Endothelial cell of umbilical vein (primary cell): ENCODE results near the gene PNCK. TPM values are rescaled to one million over a fixed set of nuclear protein-coding genes. Genes with fewer than 3 reads are reported as not detected.

Source experiments
- BruUV-seq: library from RNA; stranded (reverse); fragments of 400-500 nt; replicated peaks from 2 replicates; lab custom pipeline; 2021; lab: Mats Ljungman, UMichigan
- CTCF ChIA-PET: fragments of 300-600, 350-600 bp; sonication (Branson Sonifier 250); formaldehyde crosslinking; loops from one replicate; lab custom pipeline; 2021; ENCODE audit warnings: antibody characterized with exemption, inconsistent platforms; lab: Charles Lee
- POLR2A ChIA-PET: fragments of 300-600, 350-600 bp; sonication (Branson Sonifier 250); formaldehyde crosslinking; loops from one replicate; lab custom pipeline; 2021; ENCODE audit warnings: antibody characterized with exemption, inconsistent platforms; lab: Charles Lee
- DNase-seq: peaks from one replicate; pipeline ENCODE4 v3.0.0-alpha.2; 2011; ENCODE audit warnings: low read depth, low spot score
- FAIRE-seq: peaks from 2 replicates; lab custom pipeline; 2011; peaks lifted over from hg19 to GRCh38; lab: Jason Lieb, UNC
- H2AFZ ChIP-seq: 2 replicates; pipeline ENCODE4 v1.6.0; 2012; ENCODE audit warnings: low read depth, low read length, control low read depth, inconsistent platforms
- H3K27ac ChIP-seq: 2 replicates; pipeline ENCODE4 v1.5.1; 2011; ENCODE audit warnings: low read depth, mild to moderate bottlenecking, control low read depth, low read length, moderate library complexity; ENCODE audit not compliant: insufficient read depth
- H3K27me3 ChIP-seq, 2 experiments: 2 replicates each; pipeline versions ENCODE4 v1.6.0 to v1.6.1; 2011; ENCODE audit warnings: low read length in 2 of 2, mixed read lengths in 1 of 2; ENCODE audit not compliant: control insufficient read depth in 2 of 2, insufficient read depth in 2 of 2
- H3K36me3 ChIP-seq, 2 experiments: 2 replicates in 1 of 2; 3 replicates in 1 of 2; pipeline ENCODE4 v1.5.1; 2011; ENCODE audit warnings: low read length in 2 of 2, mild to moderate bottlenecking in 1 of 2, moderate library complexity in 1 of 2; ENCODE audit not compliant: control insufficient read depth in 2 of 2, insufficient read depth in 2 of 2; ENCODE audit errors: extremely low read depth in 1 of 2
- H3K4me1 ChIP-seq: 3 replicates; pipeline ENCODE4 v1.5.1; 2011; ENCODE audit warnings: mild to moderate bottlenecking, low read length; ENCODE audit not compliant: control insufficient read depth, insufficient read depth; ENCODE audit errors: extremely low read depth
- H3K4me2 ChIP-seq: 2 replicates; pipeline ENCODE4 v1.6.1; 2011; ENCODE audit warnings: low read length, control low read depth, mixed read lengths; ENCODE audit not compliant: insufficient read depth
- H3K4me3 ChIP-seq, 3 experiments: fragments of 200-600 bp in 1 of 3; sonication (generic), shearing (Covaris generic) in 1 of 3; replicated peaks in 1 of 3; 2 replicates each; pipeline ENCODE4 v1.5.1; 2011 to 2016; ENCODE audit warnings: control low read depth in 3 of 3, low read length in 3 of 3, mild to moderate bottlenecking in 2 of 3, inconsistent platforms in 1 of 3, low read depth in 1 of 3, moderate library complexity in 1 of 3; ENCODE audit not compliant: insufficient read depth in 1 of 3
- H3K79me2 ChIP-seq: 2 replicates; pipeline ENCODE4 v1.6.0; 2012; ENCODE audit warnings: low read length, inconsistent platforms; ENCODE audit not compliant: control insufficient read depth, insufficient read depth
- H3K9ac ChIP-seq: replicated peaks from 2 replicates; pipeline ENCODE3; 2011; ENCODE audit warnings: low read length, control low read depth; ENCODE audit not compliant: insufficient read depth; ENCODE audit errors: extremely low read depth
- H3K9me1 ChIP-seq: replicated peaks from 3 replicates; pipeline ENCODE4 v1.6.0; 2011; ENCODE audit warnings: mild to moderate bottlenecking, low read length; ENCODE audit not compliant: control insufficient read depth, insufficient read depth; ENCODE audit errors: extremely low read depth
- H3K9me3 ChIP-seq: replicated peaks from 2 replicates; pipeline ENCODE4 v1.5.1; 2012; ENCODE audit warnings: low read length, inconsistent platforms; ENCODE audit not compliant: control insufficient read depth, insufficient read depth
- H4K20me1 ChIP-seq: replicated peaks from 2 replicates; pipeline ENCODE3; 2011; ENCODE audit warnings: mild to moderate bottlenecking, low read length; ENCODE audit not compliant: control insufficient read depth, insufficient read depth; ENCODE audit errors: extremely low read depth
- CTCF ChIP-seq, 2 donors: IDR thresholded peaks; 1 replicate in 1 of 2; 2 replicates in 1 of 2; pipeline ENCODE4 v1.5.1; 2011; ENCODE audit warnings: low read length in 2 of 2, mild to moderate bottlenecking in 2 of 2, moderate library complexity in 2 of 2, control low read depth in 1 of 2, inconsistent platforms in 1 of 2, low read depth in 1 of 2; ENCODE audit not compliant: insufficient read depth in 1 of 2; ENCODE audit errors: extremely low read depth in 1 of 2
- EZH2 ChIP-seq: IDR thresholded peaks from 2 replicates; pipeline ENCODE4 v1.6.1; 2012; ENCODE audit warnings: borderline replicate concordance, low read depth, mild to moderate bottlenecking, moderate library complexity, low read length, inconsistent platforms; ENCODE audit not compliant: severe bottlenecking
- FOS ChIP-seq: IDR thresholded peaks from 2 replicates; pipeline ENCODE4 v1.6.1; 2011; ENCODE audit warnings: mild to moderate bottlenecking, low read length, moderate library complexity, borderline replicate concordance; ENCODE audit not compliant: insufficient read depth
- GATA2 ChIP-seq: IDR thresholded peaks from 2 replicates; pipeline ENCODE4 v1.7.0; 2011; ENCODE audit warnings: low read depth, mild to moderate bottlenecking, moderate library complexity, mixed read lengths, low read length; ENCODE audit not compliant: insufficient read length, insufficient read depth
- JUN ChIP-seq: IDR thresholded peaks from 2 replicates; pipeline ENCODE4 v1.6.1; 2011; ENCODE audit warnings: borderline replicate concordance, low read depth; ENCODE audit not compliant: insufficient read length, insufficient read depth
- MAX ChIP-seq: IDR thresholded peaks from 2 replicates; pipeline ENCODE4 v1.6.1; 2011; ENCODE audit not compliant: insufficient read depth, insufficient read length
- MYC ChIP-seq: IDR thresholded peaks from one replicate; pipeline ENCODE4 v1.6.1; 2011; ENCODE audit warnings: mild to moderate bottlenecking, low read depth, low read length
- POLR2A ChIP-seq: IDR thresholded peaks from 2 replicates; pipeline ENCODE4 v1.6.1; 2012; ENCODE audit warnings: low read depth, mild to moderate bottlenecking, control low read depth, low read length
- POLR2AphosphoS5 ChIP-seq: IDR thresholded peaks from 2 replicates; pipeline ENCODE4 v1.6.1; 2012; ENCODE audit warnings: low read depth, mild to moderate bottlenecking, control low read depth, low read length, moderate library complexity; ENCODE audit not compliant: insufficient read depth
- dilution Hi-C: fragments of 300-500 bp; cut with MboI; formaldehyde crosslinking; loops from one replicate; pipeline ENCODE4 v1.15.0; 2019; ENCODE audit warnings: low sequenced_read_pairs; ENCODE audit not compliant: extremely low pct_ligation_motif_present
- intact Hi-C: fragments of 100-400 bp; cut with micrococcal nuclease; formaldehyde crosslinking; loops from one replicate; pipeline ENCODE4 v1.10.0; 2022
- polyA plus RNA-seq, 4 experiments: library from polyadenylated mRNA; depleted of rRNA in 3 of 4; stranded (reverse) in 3 of 4; unstranded in 1 of 4; fragments of >200 nt; gene quantifications; 2 replicates each; pipeline versions ENCODE4 v1.2.1 to v1.2.3, GENCODE V29; 2011 to 2012; ENCODE audit warnings: missing spikeins in 1 of 4
- total RNA-seq: library from RNA; stranded (reverse); gene quantifications from 2 replicates; pipeline ENCODE4 v1.2.3, GENCODE V29; 2021

The PNCK gene
- total and polyA plus RNA-seq, 2 donors (not counting 3 experiments of a cell fraction or from before 2014, with no cell fraction given) = 0.12 TPM; not detected in 1

GRCh38 chrX:153631346-153631745 lies 42.3 kb downstream of the PNCK start:
- no peak for DNase-seq
- no TSS peak for BruUV-seq
- Histone ChIP-seq H3K4me3 (no peak overlapping the region), H3K9me1 (no peaks in the 10 kb centered on the region), H3K27ac (no peak overlapping the region), H4K20me1 (no peaks in the 10 kb centered on the region), H3K4me1 (no peaks in the 10 kb centered on the region), H3K79me2 (no peaks in the 10 kb centered on the region), H3K9ac (no peak overlapping the region), H3K36me3 (no peaks in the 10 kb centered on the region), H3K27me3 (peaks cover 0 to 1% of the 10 kb centered on the region in 2 experiments), H3K9me3 (no peaks in the 10 kb centered on the region), H2AFZ (no peak overlapping the region), H3K4me2 (no peak overlapping the region)
- FAIRE-seq = no peak
- ChIA-PET POLR2A (no interaction called here), CTCF (interaction anchor here (0.6 to 1.5 kb wide), 4 partner anchors 15 to 37 kb away, joined by 3 to 6 read pairs (median 3); no protein-coding TSS in a partner anchor)
- dilution Hi-C loops = no loop called here
- TF ChIP-seq EZH2 (no peak), FOS (no peak), POLR2A (no peak), MAX (no peak), GATA2 (no peak), CTCF (IDR thresholded peaks at IDR 0.05; ENCODE audit: extremely low read depth in 1 of 2, insufficient read depth in 1 of 2, low read depth in 1 of 2, low read length in 2 of 2) (no peak), MYC (no peak), POLR2AphosphoS5 (no peak), JUN (no peak)
- intact Hi-C loops = no loop called here
